Hypothalamus (tissue), 51 donors: Measurements from ENCODE around the gene DNASE1.

Experiments
- DNase-seq, 51 donors: peaks; one replicate each; lab custom pipeline; 2025; lab: John Stamatoyannopoulos, UW

DNASE1 gene

DNA sequence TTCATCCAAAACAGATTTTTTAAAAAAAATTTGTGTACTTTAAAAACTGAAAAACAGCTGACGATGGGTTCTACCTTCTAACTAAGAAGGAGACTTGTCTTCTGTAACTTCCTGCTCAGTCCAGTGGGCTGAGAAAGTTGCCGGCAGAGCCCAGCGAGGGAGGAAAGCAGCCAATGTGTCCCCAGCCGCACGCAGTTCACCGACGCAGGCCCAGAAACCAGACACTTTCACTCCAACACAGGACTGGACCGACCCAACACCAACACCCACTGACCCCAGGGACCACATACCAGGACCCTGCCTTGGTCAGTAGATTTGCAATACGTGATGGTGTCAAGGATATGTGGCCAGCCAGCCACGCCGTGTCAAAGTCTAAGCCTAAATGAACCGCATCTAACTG lies 37.3 kb downstream of the DNASE1 start:
- DNase-seq, result peak in 1 of 51 donors; percentile 2

DNA sequence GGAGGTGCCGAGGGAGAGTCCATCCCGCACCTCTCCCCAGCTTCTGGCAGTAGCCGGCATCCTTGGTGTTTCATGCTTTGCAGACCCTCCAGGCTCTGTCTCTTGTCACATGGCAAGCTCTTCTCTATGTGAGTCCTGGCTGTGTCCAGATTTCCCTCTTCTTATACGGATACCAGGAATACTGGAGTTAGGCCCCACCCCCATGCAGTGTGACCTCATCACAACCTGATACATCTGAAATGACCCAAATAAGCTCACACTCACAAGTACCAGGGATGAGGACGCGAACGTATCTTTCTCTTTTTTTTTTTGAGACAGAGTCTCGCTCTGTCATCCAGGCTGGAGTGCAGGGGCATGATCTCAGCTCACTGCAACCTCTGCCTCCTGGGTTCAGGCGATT lies 39.6 kb downstream of the DNASE1 start:
- DNase-seq, result no peak

DNA sequence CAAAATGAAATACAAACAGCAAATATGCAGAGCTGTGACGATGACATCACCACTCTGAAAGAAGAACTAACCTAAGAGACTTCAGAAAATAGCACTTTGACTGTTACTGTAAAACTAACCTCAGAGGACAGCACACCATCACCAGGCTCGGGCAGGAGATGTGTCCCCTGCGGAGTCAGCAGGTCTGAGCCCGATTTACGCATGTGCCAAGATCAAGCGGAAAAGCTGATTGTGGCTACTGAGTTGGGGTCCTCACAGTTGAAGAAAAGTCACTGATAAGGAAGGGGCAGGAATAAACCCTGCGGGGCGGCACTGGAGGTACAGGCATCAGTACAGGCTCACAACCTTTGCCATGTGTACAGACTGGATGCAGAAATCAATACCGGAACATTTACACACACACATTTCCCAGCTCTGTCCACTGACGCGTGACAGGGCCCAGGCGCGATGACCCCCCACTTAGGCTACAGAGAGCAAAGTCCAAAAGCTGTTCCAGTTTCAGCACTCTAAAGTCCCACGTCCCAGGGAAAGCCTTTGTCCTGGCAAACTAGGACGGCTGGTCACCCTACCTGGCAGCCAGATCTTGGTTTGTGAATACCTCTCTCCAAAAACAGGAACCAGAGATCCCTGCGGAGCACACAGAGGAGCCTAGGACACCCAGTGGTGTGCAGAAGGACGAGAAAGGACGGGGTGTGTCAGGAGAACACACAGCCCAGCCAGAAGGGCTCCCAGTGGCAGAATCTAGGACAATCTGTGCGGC lies 41.3 kb downstream of the DNASE1 start:
- no peak for DNase-seq

DNA sequence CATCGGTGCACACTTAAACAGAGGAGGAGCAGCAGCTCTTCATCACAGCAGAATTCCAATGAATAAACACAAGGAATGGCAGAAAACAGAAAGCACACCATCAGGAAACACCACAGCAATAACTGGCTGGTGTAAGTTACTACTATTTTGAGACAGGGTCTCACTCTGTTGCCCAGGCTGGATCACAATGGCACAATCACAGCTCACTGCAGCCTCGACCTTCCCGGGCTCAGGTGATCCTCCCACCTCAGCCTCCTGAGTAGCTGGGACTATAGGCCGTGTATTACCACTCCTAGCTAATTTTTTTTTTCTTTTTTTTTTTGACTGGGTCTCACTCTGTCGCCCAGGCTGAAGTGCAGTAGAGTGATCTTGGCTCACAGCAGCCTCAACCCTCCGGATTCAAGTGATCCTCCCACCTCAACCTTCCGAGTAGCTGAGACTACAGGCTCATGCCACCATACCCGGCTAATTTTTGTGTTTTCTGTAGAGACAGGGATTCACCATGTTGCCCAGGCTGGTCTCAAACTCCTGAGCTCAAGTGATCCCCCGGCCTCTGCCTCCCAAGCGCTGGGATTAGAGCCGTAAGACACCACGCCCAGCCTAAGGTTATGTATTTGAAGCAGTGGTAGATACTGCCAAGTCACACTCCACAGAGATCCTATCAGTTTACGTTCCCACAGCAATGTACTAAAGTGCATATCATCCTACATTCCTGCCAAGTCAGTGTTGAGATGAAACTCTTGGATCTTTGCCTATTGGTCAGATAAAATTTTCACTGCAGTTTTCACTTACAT lies 42.1 kb downstream of the DNASE1 start:
- no peak for DNase-seq

DNA sequence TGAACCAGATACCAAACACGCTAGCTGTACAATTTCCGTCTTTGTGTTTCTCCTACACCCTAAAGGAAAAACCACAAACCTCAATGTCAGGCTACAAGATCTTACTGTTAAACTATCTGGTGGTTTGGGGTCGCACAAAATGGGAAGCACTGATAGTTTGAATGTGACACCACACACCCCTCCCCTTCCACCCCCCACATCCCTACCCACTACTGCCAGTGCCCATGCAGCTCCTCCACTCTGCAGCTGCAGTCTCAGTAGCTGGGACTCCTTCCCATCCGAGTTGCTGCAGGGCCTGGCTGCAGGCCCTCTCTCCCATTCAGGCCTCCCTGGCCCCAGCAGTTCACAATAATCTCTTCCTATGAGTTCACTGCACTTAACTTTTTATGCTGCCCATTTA lies 44.5 kb downstream of the DNASE1 start:
- peak in 7 of 51 donors; percentile 6 to 40 (median 17) for DNase-seq

DNA sequence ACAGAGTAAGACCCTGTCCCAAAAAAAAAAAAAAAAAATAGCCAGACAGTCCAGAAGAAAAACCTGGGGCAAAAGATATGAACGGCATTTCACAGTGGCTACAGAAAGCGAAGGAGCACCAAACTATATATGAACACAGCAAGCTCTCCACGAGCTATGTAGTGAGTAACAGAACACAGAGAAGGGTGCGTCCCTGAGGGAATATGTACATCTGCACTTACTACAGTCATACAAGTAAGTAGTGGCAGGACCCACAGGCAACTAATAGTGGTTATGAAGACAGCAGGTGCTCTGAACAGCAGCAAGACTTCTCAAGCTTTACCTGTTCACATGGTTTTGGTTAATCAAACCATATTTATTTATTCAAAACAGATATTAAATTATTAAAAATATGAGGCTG lies 47.0 kb downstream of the DNASE1 start:
- no peak for DNase-seq

DNA sequence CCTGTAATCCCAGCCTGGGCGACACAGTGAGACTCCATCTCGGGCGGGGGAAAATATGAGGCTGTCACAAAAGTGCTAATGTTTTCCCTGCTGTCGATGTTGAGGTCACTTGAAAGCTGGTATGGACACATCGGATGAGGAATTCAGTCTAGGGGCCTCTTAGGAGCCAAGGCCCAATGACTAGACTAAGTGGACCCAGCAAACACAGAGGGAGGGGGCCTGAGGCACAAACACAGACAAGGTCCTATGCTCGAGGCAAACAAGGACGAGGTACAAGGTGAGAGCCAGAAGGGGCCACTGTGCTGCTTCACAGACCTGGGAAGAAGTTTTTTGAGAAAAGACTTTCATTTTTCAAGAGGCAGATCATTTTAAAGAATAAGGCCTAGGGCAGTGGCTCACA lies 47.6 kb downstream of the DNASE1 start:
- DNase-seq, result no peak

DNA sequence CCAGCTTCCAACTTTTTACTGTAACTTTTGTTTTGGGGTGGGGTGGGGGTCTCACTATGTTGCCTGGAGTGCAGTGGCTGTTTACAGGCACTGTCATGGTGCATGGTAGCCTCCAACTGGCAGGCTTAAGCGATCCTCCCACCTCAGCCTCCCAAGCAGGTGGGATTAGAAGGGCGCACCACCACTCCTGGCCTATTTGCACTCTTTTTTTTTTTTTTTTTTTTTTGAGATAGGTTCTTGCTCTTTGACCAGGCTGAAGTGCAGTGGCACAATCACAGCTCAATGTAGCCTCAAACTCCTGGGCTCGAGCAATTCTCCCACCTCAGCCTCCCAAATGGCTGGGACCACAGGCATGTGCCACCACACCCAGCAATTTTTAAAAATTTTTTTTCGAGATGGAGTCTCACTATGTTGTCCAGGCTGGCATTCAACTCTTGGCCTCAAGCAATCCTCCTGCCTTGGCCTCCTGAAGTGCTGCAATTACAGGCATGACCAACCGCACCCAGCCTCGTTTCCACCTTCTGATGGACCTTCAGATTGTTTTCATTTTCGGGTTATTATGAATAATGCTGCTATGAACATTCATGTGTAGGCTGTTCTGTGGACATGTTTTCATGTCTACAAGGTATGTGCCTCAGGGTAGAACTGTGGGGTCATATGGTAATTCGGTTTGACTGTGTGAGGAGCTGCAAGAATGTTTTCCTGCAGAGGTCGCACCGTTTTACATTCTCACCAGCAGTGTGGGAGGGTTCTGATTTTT lies 51.9 kb downstream of the DNASE1 start:
- DNase-seq, result no peak
